ENCODE results near the gene ANKH.

ANKH gene

GRCh38 chr5:14687023-14687665 is 184.4 kb downstream of the ANKH start:
- no peak overlapping the region for H3K4me3 ChIP-seq (ENCODE audit: low read depth, low read length)
- no peak overlapping the region for H2AFZ ChIP-seq (ENCODE audit: low read length, unreplicated experiment)
- H3K27ac ChIP-seq (ENCODE audit: low read depth, low read length), result no peak overlapping the region
- H3K27me3 ChIP-seq (ENCODE audit: insufficient read depth, low read length), result no peaks in the 10 kb centered on the region
- no peaks in the 10 kb centered on the region for H3K4me1 ChIP-seq (ENCODE audit: control insufficient read depth, insufficient read depth, low read length, unreplicated experiment)
- peaks cover 8% of the 10 kb centered on the region for H3K79me2 ChIP-seq (ENCODE audit: control insufficient read depth, insufficient read depth, low read length, unreplicated experiment)
- H3K36me3 ChIP-seq (ENCODE audit: insufficient read depth, low read length), result peaks cover 28% of the 10 kb centered on the region

GRCh38 chr5:14686517-14686916 is 185.1 kb downstream of the ANKH start:
- Histone ChIP-seq H3K27ac (ENCODE audit: low read depth, low read length) (no peak overlapping the region), H3K36me3 (ENCODE audit: insufficient read depth, low read length) (peaks cover 29% of the 10 kb centered on the region), H3K4me3 (ENCODE audit: low read depth, low read length) (no peak overlapping the region), H3K4me1 (ENCODE audit: control insufficient read depth, insufficient read depth, low read length, unreplicated experiment) (no peaks in the 10 kb centered on the region), H3K79me2 (ENCODE audit: control insufficient read depth, insufficient read depth, low read length, unreplicated experiment) (peaks cover 8% of the 10 kb centered on the region), H3K27me3 (ENCODE audit: insufficient read depth, low read length) (no peaks in the 10 kb centered on the region), H2AFZ (ENCODE audit: low read length, unreplicated experiment) (no peak overlapping the region)

GRCh38 chr5:14685757-14686156 is 185.8 kb downstream of the ANKH start:
- peaks cover 25% of the 10 kb centered on the region for H3K36me3 ChIP-seq (ENCODE audit: insufficient read depth, low read length)
- H3K27ac ChIP-seq (ENCODE audit: low read depth, low read length), result no peak overlapping the region
- no peak overlapping the region for H2AFZ ChIP-seq (ENCODE audit: low read length, unreplicated experiment)
- no peak overlapping the region for H3K4me3 ChIP-seq (ENCODE audit: low read depth, low read length)
- H3K79me2 ChIP-seq (ENCODE audit: control insufficient read depth, insufficient read depth, low read length, unreplicated experiment), result peaks cover 8% of the 10 kb centered on the region
- no peaks in the 10 kb centered on the region for H3K27me3 ChIP-seq (ENCODE audit: insufficient read depth, low read length)
- H3K4me1 ChIP-seq (ENCODE audit: control insufficient read depth, insufficient read depth, low read length, unreplicated experiment), result no peaks in the 10 kb centered on the region

GRCh38 chr5:14684757-14685156 is 186.8 kb downstream of the ANKH start:
- Histone ChIP-seq H2AFZ (ENCODE audit: low read length, unreplicated experiment) (no peak overlapping the region), H3K27ac (ENCODE audit: low read depth, low read length) (no peak overlapping the region), H3K79me2 (ENCODE audit: control insufficient read depth, insufficient read depth, low read length, unreplicated experiment) (peaks cover 8% of the 10 kb centered on the region), H3K4me3 (ENCODE audit: low read depth, low read length) (no peak overlapping the region), H3K36me3 (ENCODE audit: insufficient read depth, low read length) (peaks cover 15% of the 10 kb centered on the region), H3K27me3 (ENCODE audit: insufficient read depth, low read length) (no peaks in the 10 kb centered on the region), H3K4me1 (ENCODE audit: control insufficient read depth, insufficient read depth, low read length, unreplicated experiment) (no peaks in the 10 kb centered on the region)

- Histone ChIP-seq H3K4me3 (ENCODE audit: low read depth, low read length) (no peak overlapping the region), H3K36me3 (ENCODE audit: insufficient read depth, low read length) (peaks cover 14% of the 10 kb centered on the region; the same call in 1 of the 2 replicates), H3K4me1 (ENCODE audit: control insufficient read depth, insufficient read depth, low read length, unreplicated experiment) (no peaks in the 10 kb centered on the region), H3K27ac (ENCODE audit: low read depth, low read length) (no peak overlapping the region), H3K79me2 (ENCODE audit: control insufficient read depth, insufficient read depth, low read length, unreplicated experiment) (peaks cover 11% of the 10 kb centered on the region), H2AFZ (ENCODE audit: low read length, unreplicated experiment) (no peak overlapping the region), H3K27me3 (ENCODE audit: insufficient read depth, low read length) (no peaks in the 10 kb centered on the region)
These were observed 187.6 kb downstream of the ANKH start for GRCh38 chr5:14683906-14684455.

GRCh38 chr5:14681236-14681752 is 190.3 kb downstream of the ANKH start:
- no peak overlapping the region for H3K4me3 ChIP-seq (ENCODE audit: low read depth, low read length)
- no peak overlapping the region for H3K27ac ChIP-seq (ENCODE audit: low read depth, low read length)
- peaks cover 3% of the 10 kb centered on the region for H3K4me1 ChIP-seq (ENCODE audit: control insufficient read depth, insufficient read depth, low read length, unreplicated experiment)
- H2AFZ ChIP-seq (ENCODE audit: low read length, unreplicated experiment), result no peak overlapping the region
- peaks cover 23% of the 10 kb centered on the region for H3K79me2 ChIP-seq (ENCODE audit: control insufficient read depth, insufficient read depth, low read length, unreplicated experiment)
- H3K36me3 ChIP-seq (ENCODE audit: insufficient read depth, low read length), result peaks cover 16% of the 10 kb centered on the region; the same call in 1 of the 2 replicates
- no peaks in the 10 kb centered on the region for H3K27me3 ChIP-seq (ENCODE audit: insufficient read depth, low read length)

GRCh38 chr5:14679595-14679994 is 192.0 kb downstream of the ANKH start:
- peaks cover 13% of the 10 kb centered on the region for H3K4me1 ChIP-seq (ENCODE audit: control insufficient read depth, insufficient read depth, low read length, unreplicated experiment)
- H3K79me2 ChIP-seq (ENCODE audit: control insufficient read depth, insufficient read depth, low read length, unreplicated experiment), result peaks cover 37% of the 10 kb centered on the region
- H3K4me3 ChIP-seq (ENCODE audit: low read depth, low read length), result no peak overlapping the region
- no peak overlapping the region for H3K27ac ChIP-seq (ENCODE audit: low read depth, low read length)
- peaks cover 16% of the 10 kb centered on the region; the same call in 1 of the 2 replicates for H3K36me3 ChIP-seq (ENCODE audit: insufficient read depth, low read length)
- no peaks in the 10 kb centered on the region for H3K27me3 ChIP-seq (ENCODE audit: insufficient read depth, low read length)
- no peak overlapping the region for H2AFZ ChIP-seq (ENCODE audit: low read length, unreplicated experiment)

- H3K4me1 ChIP-seq (ENCODE audit: control insufficient read depth, insufficient read depth, low read length, unreplicated experiment), result peaks cover 13% of the 10 kb centered on the region
- peaks cover 44% of the 10 kb centered on the region for H3K79me2 ChIP-seq (ENCODE audit: control insufficient read depth, insufficient read depth, low read length, unreplicated experiment)
These were observed 192.7 kb downstream of the ANKH start for GRCh38 chr5:14678773-14679334.

GRCh38 chr5:14676320-14676719 is 195.3 kb downstream of the ANKH start:
- Histone ChIP-seq H3K36me3 (ENCODE audit: insufficient read depth, low read length) (peaks cover 16% of the 10 kb centered on the region), H3K27me3 (ENCODE audit: insufficient read depth, low read length) (no peaks in the 10 kb centered on the region), H3K27ac (ENCODE audit: low read depth, low read length) (peak overlapping the region; percentile 13; the same call in 1 of the 2 replicates), H3K79me2 (ENCODE audit: control insufficient read depth, insufficient read depth, low read length, unreplicated experiment) (peaks cover 69% of the 10 kb centered on the region), H3K4me1 (ENCODE audit: control insufficient read depth, insufficient read depth, low read length, unreplicated experiment) (peaks cover 31% of the 10 kb centered on the region), H3K4me3 (ENCODE audit: low read depth, low read length) (no peak overlapping the region), H2AFZ (ENCODE audit: low read length, unreplicated experiment) (no peak overlapping the region)

More at GRCh38 chr5:14678773-14679334, 192.7 kb downstream of the ANKH start:
- Histone ChIP-seq H3K4me3 (ENCODE audit: low read depth, low read length) (no peak overlapping the region), H3K27ac (ENCODE audit: low read depth, low read length) (no peak overlapping the region), H3K27me3 (ENCODE audit: insufficient read depth, low read length) (no peaks in the 10 kb centered on the region), H2AFZ (ENCODE audit: low read length, unreplicated experiment) (no peak overlapping the region), H3K36me3 (ENCODE audit: insufficient read depth, low read length) (peaks cover 21% of the 10 kb centered on the region)

GRCh38 chr5:14675865-14676300 is 195.7 kb downstream of the ANKH start:
- Histone ChIP-seq H3K4me1 (ENCODE audit: control insufficient read depth, insufficient read depth, low read length, unreplicated experiment) (peaks cover 35% of the 10 kb centered on the region), H3K36me3 (ENCODE audit: insufficient read depth, low read length) (peaks cover 15% of the 10 kb centered on the region), H3K27me3 (ENCODE audit: insufficient read depth, low read length) (no peaks in the 10 kb centered on the region), H2AFZ (ENCODE audit: low read length, unreplicated experiment) (no peak overlapping the region), H3K4me3 (ENCODE audit: low read depth, low read length) (no peak overlapping the region), H3K79me2 (ENCODE audit: control insufficient read depth, insufficient read depth, low read length, unreplicated experiment) (peaks cover 73% of the 10 kb centered on the region), H3K27ac (ENCODE audit: low read depth, low read length) (peak overlapping the region; percentile 13; the same call in 1 of the 2 replicates)

Measured in ACC112 (cell line).